Activated CD8-positive, alpha-beta memory T cell treated with anti-CD3 and anti-CD28 coated beads for 36 hours (primary cell): ENCODE measurements around the gene DUSP6. TPM values are rescaled to one million over a fixed set of nuclear protein-coding genes. Genes with fewer than 3 reads are reported as not detected.

Source experiments
- CTCF ChIA-PET: fragments of 350-600 bp; sonication (Branson Sonifier 250); formaldehyde crosslinking; loops from one replicate; lab custom pipeline; 2021; ENCODE audit warnings: antibody characterized with exemption; lab: Charles Lee
- POLR2A ChIA-PET: fragments of 350-600 bp; sonication (Branson Sonifier 250); formaldehyde crosslinking; loops from one replicate; lab custom pipeline; 2021; ENCODE audit warnings: antibody characterized with exemption; lab: Charles Lee
- total RNA-seq, 2 experiments: library from RNA; stranded (reverse); gene quantifications; one replicate each; pipeline ENCODE4 v1.2.3, GENCODE V29; 2021

Gene DUSP6, protein sequence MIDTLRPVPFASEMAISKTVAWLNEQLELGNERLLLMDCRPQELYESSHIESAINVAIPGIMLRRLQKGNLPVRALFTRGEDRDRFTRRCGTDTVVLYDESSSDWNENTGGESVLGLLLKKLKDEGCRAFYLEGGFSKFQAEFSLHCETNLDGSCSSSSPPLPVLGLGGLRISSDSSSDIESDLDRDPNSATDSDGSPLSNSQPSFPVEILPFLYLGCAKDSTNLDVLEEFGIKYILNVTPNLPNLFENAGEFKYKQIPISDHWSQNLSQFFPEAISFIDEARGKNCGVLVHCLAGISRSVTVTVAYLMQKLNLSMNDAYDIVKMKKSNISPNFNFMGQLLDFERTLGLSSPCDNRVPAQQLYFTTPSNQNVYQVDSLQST
- total RNA-seq = 10 to 100 TPM; 23.0 to 26.8 TPM

- POLR2A ChIA-PET = interaction anchor here (0.6 to 3.1 kb wide), 10 partner anchors 37 to 315 kb away, joined by 3 to 16 read pairs (median 4); partner anchors contain the start of genes GALNT4 and POC1B
- CTCF ChIA-PET = interaction anchor here (0.6 to 2.4 kb wide), 11 partner anchors 35 to 336 kb away, joined by 3 to 8 read pairs (median 3); no protein-coding TSS in a partner anchor
Measured at GRCh38 chr12:89352492-89353187, at the start of gene DUSP6. DUSP6 (minus strand) TSS chr12:89352501; CDS start chr12:89352039, 462 bp downstream.

DNA sequence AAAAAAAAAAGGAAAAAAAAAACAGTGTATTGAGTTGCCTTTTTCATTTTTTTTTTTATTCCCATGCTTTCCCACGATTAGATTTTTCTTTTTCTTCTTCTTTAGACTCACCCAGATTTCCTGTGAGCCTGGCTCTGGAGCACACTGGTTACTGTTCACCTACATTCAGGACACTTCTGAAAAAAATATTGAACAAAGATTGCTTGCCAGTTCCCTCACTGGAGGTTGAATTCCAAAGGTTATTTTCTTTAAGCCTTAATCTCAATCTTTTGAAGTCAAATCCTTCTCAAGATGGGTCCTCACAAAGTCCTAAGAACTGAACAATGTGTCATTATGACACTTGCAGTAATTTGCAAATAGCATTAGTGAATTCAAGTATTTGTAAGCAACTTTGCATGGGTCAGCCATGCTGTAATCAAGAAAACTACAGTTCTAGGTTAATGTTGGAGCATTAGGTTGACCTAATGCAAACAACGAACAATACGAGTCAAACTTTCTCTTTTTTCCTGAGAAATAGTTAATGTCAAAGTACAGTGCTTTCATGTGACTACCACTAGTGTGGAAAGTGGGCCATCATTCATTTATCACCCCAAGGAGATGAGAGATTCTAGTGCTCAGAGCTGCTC, 49.2 kb upstream of the DUSP6 start:
- ChIA-PET POLR2A (no interaction called here), CTCF (no interaction called here)

- CTCF ChIA-PET = no interaction called here
- POLR2A ChIA-PET = no interaction called here
Measured at GRCh38 chr12:89400415-89400814, 48.1 kb upstream of the DUSP6 start.

- CTCF ChIA-PET = no interaction called here
- POLR2A ChIA-PET = no interaction called here
Measured at GRCh38 chr12:89395712-89396111, 43.4 kb upstream of the DUSP6 start.

GRCh38 chr12:89393551-89394121, 41.3 kb upstream of the DUSP6 start:
- ChIA-PET POLR2A (no interaction called here), CTCF (no interaction called here)

- POLR2A ChIA-PET = no interaction called here
- CTCF ChIA-PET = no interaction called here
Measured at GRCh38 chr12:89392391-89392790, 40.1 kb upstream of the DUSP6 start.

GRCh38 chr12:89391726-89392336, 39.5 kb upstream of the DUSP6 start:
- POLR2A ChIA-PET = no interaction called here
- CTCF ChIA-PET = no interaction called here

DNA sequence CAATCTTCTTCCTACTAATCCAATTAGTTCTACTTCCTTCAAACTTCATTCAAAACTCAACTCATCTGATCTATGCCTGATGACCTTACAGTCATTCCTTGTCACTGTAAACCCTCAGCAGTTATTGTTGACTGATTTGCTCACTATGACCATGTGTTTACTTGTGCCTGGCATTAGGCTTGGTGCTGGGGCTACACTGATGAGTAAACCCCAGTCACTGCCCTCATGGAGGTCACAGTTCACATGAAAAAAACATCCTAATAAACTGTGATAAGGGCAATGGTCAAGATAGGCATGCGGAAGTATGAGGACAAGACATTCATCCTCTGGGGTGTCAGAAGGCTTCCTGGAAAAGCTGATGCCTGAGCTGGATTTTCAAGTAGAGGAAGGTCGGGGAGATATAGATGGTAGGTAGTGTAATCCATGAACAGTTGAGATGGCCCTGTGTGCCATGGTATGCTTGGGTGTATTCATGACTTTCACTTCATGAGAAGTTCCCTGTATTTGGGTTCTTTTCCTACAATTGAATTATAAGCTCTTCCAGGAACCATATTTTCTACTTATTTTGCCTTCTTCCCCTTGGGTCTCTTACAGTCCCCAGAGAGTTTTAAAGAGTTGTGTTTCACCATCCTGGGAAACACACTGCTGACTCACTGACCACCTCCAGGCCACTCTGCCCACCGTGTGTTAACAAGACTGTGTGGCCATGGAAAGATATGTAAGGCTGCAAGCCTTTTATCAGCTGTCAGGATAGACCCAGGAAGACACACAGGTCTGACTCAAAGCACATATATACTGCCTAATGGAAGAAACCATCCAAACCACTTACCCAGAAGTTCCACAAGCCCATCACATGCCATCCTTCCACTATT, 38.7 kb upstream of the DUSP6 start:
- CTCF ChIA-PET = no interaction called here
- POLR2A ChIA-PET = no interaction called here

GRCh38 chr12:89389755-89390661, 37.7 kb upstream of the DUSP6 start:
- CTCF ChIA-PET = no interaction called here
- POLR2A ChIA-PET = interaction anchor here (0.7 kb wide), 1 partner anchor 38 kb away, joined by 3 read pairs; the partner anchor contains the start of gene DUSP6

- ChIA-PET CTCF (interaction anchor here (0.6 kb wide), 1 partner anchor 41 kb away, joined by 3 read pairs; no protein-coding TSS in a partner anchor), POLR2A (no interaction called here)
Measured at GRCh38 chr12:89386138-89386537, 33.8 kb upstream of the DUSP6 start.

DNA sequence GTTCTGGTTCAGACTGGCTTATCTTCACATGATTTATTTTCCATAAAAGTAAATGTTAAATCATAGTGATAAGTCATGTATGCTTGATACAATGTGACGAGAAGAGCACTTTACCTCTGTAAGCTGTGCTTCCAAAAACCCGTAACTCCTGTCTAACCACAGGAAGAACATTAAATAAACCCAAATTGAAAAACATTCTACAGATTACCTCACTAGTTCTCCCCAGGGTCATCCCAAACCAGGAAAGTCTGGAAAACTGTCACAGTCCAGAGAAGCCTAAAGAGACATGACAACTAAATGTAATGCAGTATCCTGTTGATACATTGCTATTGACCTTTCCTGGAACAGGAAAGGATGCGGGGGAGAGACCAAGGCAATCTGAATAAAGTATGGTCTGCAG, 32.5 kb upstream of the DUSP6 start:
- POLR2A ChIA-PET = no interaction called here
- CTCF ChIA-PET = no interaction called here

GRCh38 chr12:89384050-89384758, 31.9 kb upstream of the DUSP6 start:
- ChIA-PET POLR2A (no interaction called here), CTCF (no interaction called here)

DNA sequence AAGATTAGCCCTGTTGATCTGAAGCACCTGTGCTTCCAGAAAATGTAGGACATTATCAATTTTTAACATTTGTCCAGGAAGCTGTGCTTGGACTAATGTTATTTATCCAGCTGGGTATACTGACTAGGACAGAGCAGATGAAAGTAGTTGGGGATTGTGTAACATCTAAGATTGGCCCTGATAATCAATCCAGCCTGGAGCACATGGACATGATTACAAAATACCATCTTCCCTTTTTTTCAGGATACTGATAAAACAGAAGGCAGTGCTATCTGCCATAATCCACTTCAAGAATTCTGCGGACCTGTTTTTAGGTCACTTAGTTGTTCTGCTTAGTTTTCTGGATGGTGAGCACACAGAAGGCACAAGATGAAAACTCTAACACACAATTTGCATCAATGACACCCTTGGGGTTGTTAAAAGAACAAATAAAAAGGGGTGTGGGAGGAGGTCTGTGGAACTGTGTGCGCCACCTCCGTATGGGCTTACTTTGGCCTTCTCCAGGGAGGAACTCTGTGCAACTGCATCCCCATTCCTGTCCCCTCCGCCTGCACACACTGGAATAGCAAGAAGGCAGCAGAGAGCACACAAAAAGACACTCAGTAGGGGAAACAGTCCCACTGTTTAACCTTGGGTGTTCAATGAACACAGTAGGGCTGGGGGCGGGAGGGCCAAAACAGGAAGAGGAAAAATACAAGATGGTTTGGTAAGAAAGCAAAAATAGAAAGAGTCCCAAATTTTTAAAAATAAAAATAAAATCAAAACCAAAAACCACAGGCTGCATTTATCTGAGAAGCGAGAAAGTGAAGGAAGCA, 31.1 kb upstream of the DUSP6 start:
- ChIA-PET POLR2A (no interaction called here), CTCF (no interaction called here)

- ChIA-PET CTCF (no interaction called here), POLR2A (no interaction called here)
Measured at GRCh38 chr12:89382328-89382727, 30.0 kb upstream of the DUSP6 start.

- ChIA-PET CTCF (no interaction called here), POLR2A (no interaction called here)
Measured at GRCh38 chr12:89379839-89380467, 27.7 kb upstream of the DUSP6 start.
